SK-N-SH (cell line): ENCODE results near the gene PEG3. TPM values are rescaled to one million over a fixed set of nuclear protein-coding genes. Genes with fewer than 3 reads are reported as not detected.

Experiments
- CTCF ChIA-PET: fragments of 300-600, 350-600 bp; formaldehyde crosslinking; extraction: SDS; loops from one replicate; lab custom pipeline; 2021; lab: Yijun Ruan, JAX
- POLR2A ChIA-PET: fragments of 350-600 bp; sonication (Branson Sonifier 250); formaldehyde crosslinking; extraction: SDS; loops from one replicate; lab custom pipeline; 2020; ENCODE audit warnings: antibody characterized with exemption, inconsistent platforms; lab: Yijun Ruan, JAX
- DNase-seq: peaks from one replicate; pipeline ENCODE4 v3.0.0; 2012
- H2AFZ ChIP-seq: fragments of 200-600 bp; sonication (generic); 2 replicates; pipeline ENCODE4 v1.8.1; 2016; ENCODE audit warnings: antibody characterized with exemption, mild to moderate bottlenecking, low read depth
- H3F3A ChIP-seq: fragments of 200-600 bp; sonication (generic); replicated peaks from 2 replicates; pipeline ENCODE3; 2016; ENCODE audit warnings: antibody characterized with exemption, mild to moderate bottlenecking; ENCODE audit not compliant: insufficient read depth
- H3K27ac ChIP-seq, 2 experiments: fragments of 200-500 bp in 1 of 2; fragments of 200-600 bp in 1 of 2; sonication (Bioruptor generic) in 1 of 2; sonication (generic), shearing (Covaris generic) in 1 of 2; 2 replicates each; pipeline versions ENCODE4 v1.5.1 to v1.6.1; 2014 to 2016; ENCODE audit warnings: low read depth in 2 of 2, inconsistent platforms in 1 of 2, low read length in 1 of 2, mild to moderate bottlenecking in 1 of 2, mixed read lengths in 1 of 2
- H3K27me3 ChIP-seq: fragments of 200-600 bp; sonication (generic), shearing (Covaris generic); 2 replicates; pipeline ENCODE4 v1.6.1; 2016; ENCODE audit warnings: mixed run types; ENCODE audit not compliant: insufficient read depth
- H3K36me3 ChIP-seq, 2 experiments: fragments of 200-500 bp in 1 of 2; fragments of 200-600 bp in 1 of 2; sonication (Bioruptor generic) in 1 of 2; sonication (generic) in 1 of 2; replicated peaks in 1 of 2; 2 replicates each; pipeline versions ENCODE3 to v1.5.1; 2014 to 2016; ENCODE audit warnings: low read length in 1 of 2, mild to moderate bottlenecking in 1 of 2; ENCODE audit not compliant: insufficient read depth in 2 of 2, control insufficient read depth in 1 of 2
- H3K4me1 ChIP-seq, 2 experiments: fragments of 200-500 bp in 1 of 2; fragments of 200-600 bp in 1 of 2; sonication (Bioruptor generic) in 1 of 2; sonication (generic), shearing (Covaris generic) in 1 of 2; 2 replicates each; pipeline versions ENCODE4 v1.5.1 to v1.6.1; 2014 to 2016; ENCODE audit warnings: low read depth in 1 of 2, low read length in 1 of 2, mixed run types in 1 of 2; ENCODE audit not compliant: insufficient read depth in 2 of 2, control insufficient read depth in 1 of 2
- H3K4me2 ChIP-seq: fragments of 200-600 bp; sonication (generic), shearing (Covaris generic); 2 replicates; pipeline ENCODE4 v1.6.1; 2017; ENCODE audit warnings: mixed run types
- H3K4me3 ChIP-seq, 2 experiments: fragments of 200-500 bp in 1 of 2; fragments of 200-600 bp in 1 of 2; sonication (Bioruptor generic) in 1 of 2; sonication (generic), shearing (Covaris generic) in 1 of 2; 2 replicates each; pipeline versions ENCODE4 v1.5.1 to v1.8.1; 2014 to 2016; ENCODE audit warnings: low read depth in 2 of 2, inconsistent platforms in 1 of 2, low read length in 1 of 2, mild to moderate bottlenecking in 1 of 2, mixed read lengths in 1 of 2, moderate library complexity in 1 of 2
- H3K79me2 ChIP-seq: fragments of 200-600 bp; sonication (generic); 2 replicates; pipeline ENCODE4 v1.8.1; 2017; ENCODE audit warnings: mild to moderate bottlenecking; ENCODE audit not compliant: insufficient read depth
- H3K9ac ChIP-seq: fragments of 200-600 bp; sonication (generic); 2 replicates; pipeline ENCODE4 v1.6.1; 2017; ENCODE audit warnings: mixed run types
- H3K9me2 ChIP-seq: fragments of 200-600 bp; sonication (generic); 2 replicates; pipeline ENCODE4 v1.6.1; 2017; ENCODE audit warnings: mixed run types
- H3K9me3 ChIP-seq: fragments of 200-600 bp; sonication (generic); 2 replicates; pipeline ENCODE4 v1.6.1; 2017; ENCODE audit warnings: mixed run types, mild to moderate bottlenecking, moderate library complexity
- H4K20me1 ChIP-seq: fragments of 200-600 bp; sonication (generic); 2 replicates; pipeline ENCODE4 v1.6.1; 2017; ENCODE audit warnings: mild to moderate bottlenecking, mixed run types; ENCODE audit not compliant: insufficient read depth
- ELF1 ChIP-seq: IDR thresholded peaks from 2 replicates; pipeline ENCODE4 v1.4.0; 2012
- FOXM1 ChIP-seq: IDR thresholded peaks from 2 replicates; pipeline ENCODE4 v1.4.0; 2012; ENCODE audit warnings: low read depth, mild to moderate bottlenecking
- GATA2 ChIP-seq: sonication (generic); formaldehyde crosslinking; IDR thresholded peaks from 2 replicates; pipeline ENCODE4 v1.5.0; 2020; ENCODE audit warnings: mild to moderate bottlenecking, missing genetic modification reagents
- JUND ChIP-seq: IDR thresholded peaks from 2 replicates; pipeline ENCODE4 v1.4.0; 2012
- MEF2A ChIP-seq: IDR thresholded peaks from 2 replicates; pipeline ENCODE4 v1.4.0; 2012; ENCODE audit warnings: low read depth, borderline replicate concordance
- MXI1 ChIP-seq: IDR thresholded peaks from 2 replicates; pipeline ENCODE4 v1.6.1; 2012; ENCODE audit warnings: mild to moderate bottlenecking, low read depth, low read length, improper control_type of control experiment
- RAD21 ChIP-seq: IDR thresholded peaks from 2 replicates; pipeline ENCODE4 v1.6.1; 2012; ENCODE audit warnings: mild to moderate bottlenecking, low read length
- RCOR1 ChIP-seq: fragments of 150-350 bp; IDR thresholded peaks from 2 replicates; pipeline ENCODE4 v1.6.1; 2017; ENCODE audit warnings: antibody characterized with exemption, low read length
- SMC3 ChIP-seq: IDR thresholded peaks from 2 replicates; pipeline ENCODE4 v1.6.1; 2012; ENCODE audit warnings: low read depth, low read length, improper control_type of control experiment
- TAF1 ChIP-seq: IDR thresholded peaks from 2 replicates; pipeline ENCODE4 v1.6.1; 2012; ENCODE audit warnings: low read depth, mild to moderate bottlenecking, low read length, moderate library complexity, borderline replicate concordance
- TEAD4 ChIP-seq: IDR thresholded peaks from 2 replicates; pipeline ENCODE4 v1.4.0; 2012; ENCODE audit warnings: mild to moderate bottlenecking, borderline replicate concordance; ENCODE audit not compliant: insufficient read depth
- WGBS: methylation state at CpG from one replicate; pipeline ENCODE4 v1.1.6; 2017; ENCODE audit warnings: low lambda C conversion rate; 5-methylcytosine and 5-hydroxymethylcytosine counted together
- polyA plus RNA-seq, 3 experiments: library from polyadenylated mRNA; depleted of rRNA; stranded (reverse); fragments of >200 nt; gene quantifications; 2 replicates each; pipeline ENCODE4 v1.2.3, GENCODE V29; 2012
- TF ChIP-seq, protein P1 (sequence below): fragments of 150-350 bp; IDR thresholded peaks from 2 replicates; pipeline ENCODE4 v1.6.1; 2017; ENCODE audit warnings: antibody characterized with exemption, low read length, low read depth, borderline replicate concordance
- TF ChIP-seq, protein P2 (sequence below): IDR thresholded peaks from 2 replicates; pipeline ENCODE4 v1.4.0; 2012; ENCODE audit warnings: low read depth
- TF ChIP-seq, protein P3 (sequence below): IDR thresholded peaks from 2 replicates; pipeline ENCODE4 v1.6.1; 2012; ENCODE audit warnings: mild to moderate bottlenecking, low read depth, low read length, moderate library complexity

The PEG3 gene
- polyA plus RNA-seq, 1 of the 3 experiments (the other 2 are of a cell fraction): 0.12 TPM

DNA sequence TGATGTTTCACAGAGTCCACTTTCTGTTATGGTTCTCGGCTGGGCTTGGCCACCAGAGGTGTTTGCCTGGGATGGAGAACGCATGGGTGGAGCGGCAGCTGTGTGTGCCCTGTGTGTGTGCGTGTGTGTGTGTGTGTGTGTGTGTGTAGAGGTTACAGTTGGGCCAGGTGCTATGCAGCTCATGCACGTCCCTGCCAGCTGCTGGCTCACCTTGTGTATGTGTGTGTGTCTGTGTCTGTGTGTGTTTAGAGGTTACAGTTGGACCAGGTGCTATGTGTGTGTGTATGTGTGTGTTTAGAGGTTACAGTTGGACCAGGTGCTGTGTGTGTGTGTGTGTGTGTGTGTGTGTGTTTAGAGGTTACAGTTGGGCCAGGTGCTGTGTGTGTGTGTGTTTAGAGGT is 33.0 kb upstream of the PEG3 start:
- WGBS: 25% methylated on average over 4 of the region's 5 CpGs

DNA sequence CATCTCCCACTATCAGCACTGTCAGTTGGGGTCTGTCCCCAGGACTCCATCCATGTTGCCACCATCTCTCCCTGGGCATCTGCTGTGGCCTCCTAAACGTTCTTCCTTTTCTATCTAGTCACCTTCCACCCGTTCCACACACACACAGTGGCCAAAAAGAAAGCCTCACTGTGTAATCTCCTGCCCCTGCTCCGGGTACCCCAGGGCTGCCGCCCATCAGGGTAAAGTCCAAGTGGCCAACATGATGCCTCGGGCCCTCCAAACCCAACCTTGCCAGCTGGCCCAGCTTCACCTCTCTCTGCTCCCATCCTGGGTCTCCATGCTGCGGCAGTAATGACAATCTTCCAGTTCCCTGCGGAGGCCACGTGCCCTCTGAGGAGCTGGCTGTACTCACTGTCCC is 29.4 kb upstream of the PEG3 start:
- Histone ChIP-seq H3K4me3 (no peak overlapping the region), H3K4me2 (no peak overlapping the region), H3K27ac (no peak overlapping the region), H3F3A (no peaks in the 10 kb centered on the region), H2AFZ (no peak overlapping the region), H3K9me3 (no peaks in the 10 kb centered on the region), H3K27me3 (no peaks in the 10 kb centered on the region), H3K9me2 (no peaks in the 10 kb centered on the region), H4K20me1 (no peaks in the 10 kb centered on the region), H3K36me3 (no peaks in the 10 kb centered on the region), H3K79me2 (no peaks in the 10 kb centered on the region), H3K4me1 (no peaks in the 10 kb centered on the region), H3K9ac (no peak overlapping the region)
- WGBS: 19% methylated on average over 8 of the region's 8 CpGs
- TF ChIP-seq ELF1: no peak
- ChIA-PET CTCF (interaction anchor here (0.8 kb wide), 1 partner anchor 10 kb away, joined by 3 read pairs; no protein-coding TSS in a partner anchor), POLR2A (no interaction called here)
- DNase-seq: no peak

More for the DNA sequence above, 33.0 kb upstream of the PEG3 start:
- no peak overlapping the region for H3K9ac ChIP-seq
- no peaks in the 10 kb centered on the region for H3K9me3 ChIP-seq
- H3K4me3 ChIP-seq: no peak overlapping the region
- POLR2A ChIA-PET: no interaction called here
- H4K20me1 ChIP-seq: no peaks in the 10 kb centered on the region
- H3K4me1 ChIP-seq: no peaks in the 10 kb centered on the region
- H3F3A ChIP-seq: no peaks in the 10 kb centered on the region
- H3K9me2 ChIP-seq: no peaks in the 10 kb centered on the region
- CTCF ChIA-PET: no interaction called here
- H3K27ac ChIP-seq: no peak overlapping the region
- TF ChIP-seq SMC3: no peak
- TF ChIP-seq, protein P1, sequence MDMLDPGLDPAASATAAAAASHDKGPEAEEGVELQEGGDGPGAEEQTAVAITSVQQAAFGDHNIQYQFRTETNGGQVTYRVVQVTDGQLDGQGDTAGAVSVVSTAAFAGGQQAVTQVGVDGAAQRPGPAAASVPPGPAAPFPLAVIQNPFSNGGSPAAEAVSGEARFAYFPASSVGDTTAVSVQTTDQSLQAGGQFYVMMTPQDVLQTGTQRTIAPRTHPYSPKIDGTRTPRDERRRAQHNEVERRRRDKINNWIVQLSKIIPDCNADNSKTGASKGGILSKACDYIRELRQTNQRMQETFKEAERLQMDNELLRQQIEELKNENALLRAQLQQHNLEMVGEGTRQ: no peak
- TF ChIP-seq TAF1: no peak
- no peak for TF ChIP-seq GATA2 (CRISPR knock-in tag)
- no peak for TF ChIP-seq MXI1
- no peak for TF ChIP-seq TEAD4
- TF ChIP-seq JUND: no peak
- no peak for TF ChIP-seq FOXM1
- TF ChIP-seq RAD21: no peak
- TF ChIP-seq, protein P2, sequence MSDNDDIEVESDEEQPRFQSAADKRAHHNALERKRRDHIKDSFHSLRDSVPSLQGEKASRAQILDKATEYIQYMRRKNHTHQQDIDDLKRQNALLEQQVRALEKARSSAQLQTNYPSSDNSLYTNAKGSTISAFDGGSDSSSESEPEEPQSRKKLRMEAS: no peak
- no peak for TF ChIP-seq RCOR1
- TF ChIP-seq MEF2A: no peak
- TF ChIP-seq, protein P3, sequence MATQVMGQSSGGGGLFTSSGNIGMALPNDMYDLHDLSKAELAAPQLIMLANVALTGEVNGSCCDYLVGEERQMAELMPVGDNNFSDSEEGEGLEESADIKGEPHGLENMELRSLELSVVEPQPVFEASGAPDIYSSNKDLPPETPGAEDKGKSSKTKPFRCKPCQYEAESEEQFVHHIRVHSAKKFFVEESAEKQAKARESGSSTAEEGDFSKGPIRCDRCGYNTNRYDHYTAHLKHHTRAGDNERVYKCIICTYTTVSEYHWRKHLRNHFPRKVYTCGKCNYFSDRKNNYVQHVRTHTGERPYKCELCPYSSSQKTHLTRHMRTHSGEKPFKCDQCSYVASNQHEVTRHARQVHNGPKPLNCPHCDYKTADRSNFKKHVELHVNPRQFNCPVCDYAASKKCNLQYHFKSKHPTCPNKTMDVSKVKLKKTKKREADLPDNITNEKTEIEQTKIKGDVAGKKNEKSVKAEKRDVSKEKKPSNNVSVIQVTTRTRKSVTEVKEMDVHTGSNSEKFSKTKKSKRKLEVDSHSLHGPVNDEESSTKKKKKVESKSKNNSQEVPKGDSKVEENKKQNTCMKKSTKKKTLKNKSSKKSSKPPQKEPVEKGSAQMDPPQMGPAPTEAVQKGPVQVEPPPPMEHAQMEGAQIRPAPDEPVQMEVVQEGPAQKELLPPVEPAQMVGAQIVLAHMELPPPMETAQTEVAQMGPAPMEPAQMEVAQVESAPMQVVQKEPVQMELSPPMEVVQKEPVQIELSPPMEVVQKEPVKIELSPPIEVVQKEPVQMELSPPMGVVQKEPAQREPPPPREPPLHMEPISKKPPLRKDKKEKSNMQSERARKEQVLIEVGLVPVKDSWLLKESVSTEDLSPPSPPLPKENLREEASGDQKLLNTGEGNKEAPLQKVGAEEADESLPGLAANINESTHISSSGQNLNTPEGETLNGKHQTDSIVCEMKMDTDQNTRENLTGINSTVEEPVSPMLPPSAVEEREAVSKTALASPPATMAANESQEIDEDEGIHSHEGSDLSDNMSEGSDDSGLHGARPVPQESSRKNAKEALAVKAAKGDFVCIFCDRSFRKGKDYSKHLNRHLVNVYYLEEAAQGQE: no peak
- H3K4me2 ChIP-seq: no peak overlapping the region
- DNase-seq: no peak
- H3K36me3 ChIP-seq: no peaks in the 10 kb centered on the region
- H3K27me3 ChIP-seq: no peaks in the 10 kb centered on the region
- H2AFZ ChIP-seq: no peak overlapping the region
- no peaks in the 10 kb centered on the region for H3K79me2 ChIP-seq
